Measurements from ENCODE around the gene TPSB2. TPM values are rescaled to one million over a fixed set of nuclear protein-coding genes. Genes with fewer than 3 reads are reported as not detected.

The TPSB2 gene
- total RNA-seq, 1 experiment from 2014 or later: not detected

DNA sequence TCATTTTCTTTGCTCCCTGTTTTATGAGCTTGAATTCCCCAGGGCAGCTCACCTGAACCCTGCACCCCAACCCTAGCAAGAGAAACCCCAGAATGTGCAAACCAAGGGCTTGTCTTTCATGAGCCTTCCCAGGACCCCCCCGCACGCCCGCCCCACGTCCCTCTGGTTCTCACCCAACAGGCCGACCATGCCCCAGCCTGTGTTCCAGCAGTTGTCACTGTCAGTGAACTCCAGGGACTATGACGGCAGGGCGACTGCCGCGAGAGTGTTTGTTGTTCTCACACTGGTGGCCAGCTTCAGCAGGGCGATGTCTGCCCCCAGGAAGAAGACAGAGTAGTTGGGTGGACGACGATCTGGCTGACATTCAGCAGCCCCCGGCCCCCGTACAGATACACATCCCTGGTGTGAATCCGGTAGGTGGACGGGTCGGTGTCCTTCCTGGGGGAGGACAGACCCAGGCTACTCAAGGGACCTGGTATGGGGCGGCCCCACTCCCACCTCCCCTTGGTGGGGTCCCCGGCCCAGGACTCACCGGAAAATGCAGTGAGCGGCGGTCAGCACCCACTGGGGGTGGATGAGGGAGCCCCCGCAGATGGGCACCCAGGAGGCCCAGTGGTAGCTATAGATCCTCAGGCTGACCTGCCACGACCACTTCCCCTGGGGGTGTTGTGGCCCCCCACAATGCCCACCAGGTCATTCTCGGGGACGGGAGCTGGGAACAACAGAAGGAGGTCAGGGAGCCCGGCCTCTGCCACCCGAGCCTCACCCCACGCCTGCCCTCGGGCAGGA, 46.0 kb upstream of the TPSB2 start:
- Histone ChIP-seq H3K4me3 (no peak overlapping the region), H3K36me3 (ENCODE audit: low read depth) (no peaks in the 10 kb centered on the region), H3K79me2 (ENCODE audit: low read depth) (no peaks in the 10 kb centered on the region), H3K27ac (no peak overlapping the region), H3K9me2 (ENCODE audit: insufficient read depth) (no peaks in the 10 kb centered on the region), H3K27me3 (ENCODE audit: insufficient read depth, low read depth) (peaks cover 57% of the 10 kb centered on the region), H3K4me2 (no peak overlapping the region), H4K20me1 (ENCODE audit: insufficient read depth) (no peaks in the 10 kb centered on the region), H2AFZ (no peak overlapping the region), H3F3A (ENCODE audit: insufficient read depth, low read depth) (no peaks in the 10 kb centered on the region; the same call in 1 of the 2 replicates), H3K9me3 (ENCODE audit: insufficient read depth, low read depth) (no peaks in the 10 kb centered on the region), H3K4me1 (replicated peaks; ENCODE audit: insufficient read depth) (no peaks in the 10 kb centered on the region; the same call in 1 of the 2 replicates)
- intact Hi-C loops (cut with micrococcal nuclease; ENCODE audit: unreplicated experiment): no loop called here
- ChIA-PET POLR2A (ENCODE audit: unreplicated experiment) (no interaction called here), CTCF (no interaction called here)
- no TSS peak for BruUV-seq (replicated peaks)
- TF ChIP-seq, protein P1, sequence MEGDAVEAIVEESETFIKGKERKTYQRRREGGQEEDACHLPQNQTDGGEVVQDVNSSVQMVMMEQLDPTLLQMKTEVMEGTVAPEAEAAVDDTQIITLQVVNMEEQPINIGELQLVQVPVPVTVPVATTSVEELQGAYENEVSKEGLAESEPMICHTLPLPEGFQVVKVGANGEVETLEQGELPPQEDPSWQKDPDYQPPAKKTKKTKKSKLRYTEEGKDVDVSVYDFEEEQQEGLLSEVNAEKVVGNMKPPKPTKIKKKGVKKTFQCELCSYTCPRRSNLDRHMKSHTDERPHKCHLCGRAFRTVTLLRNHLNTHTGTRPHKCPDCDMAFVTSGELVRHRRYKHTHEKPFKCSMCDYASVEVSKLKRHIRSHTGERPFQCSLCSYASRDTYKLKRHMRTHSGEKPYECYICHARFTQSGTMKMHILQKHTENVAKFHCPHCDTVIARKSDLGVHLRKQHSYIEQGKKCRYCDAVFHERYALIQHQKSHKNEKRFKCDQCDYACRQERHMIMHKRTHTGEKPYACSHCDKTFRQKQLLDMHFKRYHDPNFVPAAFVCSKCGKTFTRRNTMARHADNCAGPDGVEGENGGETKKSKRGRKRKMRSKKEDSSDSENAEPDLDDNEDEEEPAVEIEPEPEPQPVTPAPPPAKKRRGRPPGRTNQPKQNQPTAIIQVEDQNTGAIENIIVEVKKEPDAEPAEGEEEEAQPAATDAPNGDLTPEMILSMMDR (conservative IDR thresholded peaks at IDR 0.05): no peak
- no peak for TF ChIP-seq EZH2 (IDR thresholded peaks at IDR 0.05; ENCODE audit: low read depth)
- no peak for DNase-seq

DNA sequence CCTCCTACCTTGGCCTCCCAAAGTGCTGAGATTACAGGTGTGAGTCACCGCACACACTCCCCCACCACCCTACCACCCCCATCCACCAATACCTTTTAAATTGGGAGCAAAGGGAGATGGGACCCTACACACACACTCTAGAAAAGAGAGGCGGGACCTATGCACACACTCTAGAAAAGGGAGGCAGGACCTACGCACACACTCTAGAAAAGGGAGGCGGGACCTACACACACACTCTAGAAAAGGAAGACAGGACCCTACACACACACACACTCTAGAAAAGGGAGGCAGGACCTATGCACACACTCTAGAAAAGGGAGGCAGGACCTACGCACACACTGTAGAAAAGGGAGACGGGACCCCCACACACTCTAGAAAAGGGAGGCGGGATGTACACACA, 44.8 kb upstream of the TPSB2 start:
- no peaks in the 10 kb centered on the region for H3K9me2 ChIP-seq (ENCODE audit: insufficient read depth)
- no peaks in the 10 kb centered on the region for H3K9me3 ChIP-seq (ENCODE audit: insufficient read depth, low read depth)
- H3K27me3 ChIP-seq (ENCODE audit: insufficient read depth, low read depth): peaks cover 51% of the 10 kb centered on the region
- H3K79me2 ChIP-seq (ENCODE audit: low read depth): no peaks in the 10 kb centered on the region
- no peaks in the 10 kb centered on the region; the same call in 1 of the 2 replicates for H3K4me1 ChIP-seq (replicated peaks; ENCODE audit: insufficient read depth)
- TF ChIP-seq EZH2 (IDR thresholded peaks at IDR 0.05; ENCODE audit: low read depth): no peak
- TF ChIP-seq, protein P1 (conservative IDR thresholded peaks at IDR 0.05): no peak
- no peak overlapping the region for H3K4me2 ChIP-seq
- H3F3A ChIP-seq (ENCODE audit: insufficient read depth, low read depth): no peaks in the 10 kb centered on the region
- H3K27ac ChIP-seq: no peak overlapping the region
- ChIA-PET CTCF (no interaction called here), POLR2A (ENCODE audit: unreplicated experiment) (no interaction called here)
- H4K20me1 ChIP-seq (ENCODE audit: insufficient read depth): no peaks in the 10 kb centered on the region
- intact Hi-C loops (cut with micrococcal nuclease; ENCODE audit: unreplicated experiment): no loop called here
- DNase-seq: no peak
- no peak overlapping the region for H2AFZ ChIP-seq
- no peaks in the 10 kb centered on the region for H3K36me3 ChIP-seq (ENCODE audit: low read depth)
- no peak overlapping the region for H3K4me3 ChIP-seq
- BruUV-seq (replicated peaks): no TSS peak

DNA sequence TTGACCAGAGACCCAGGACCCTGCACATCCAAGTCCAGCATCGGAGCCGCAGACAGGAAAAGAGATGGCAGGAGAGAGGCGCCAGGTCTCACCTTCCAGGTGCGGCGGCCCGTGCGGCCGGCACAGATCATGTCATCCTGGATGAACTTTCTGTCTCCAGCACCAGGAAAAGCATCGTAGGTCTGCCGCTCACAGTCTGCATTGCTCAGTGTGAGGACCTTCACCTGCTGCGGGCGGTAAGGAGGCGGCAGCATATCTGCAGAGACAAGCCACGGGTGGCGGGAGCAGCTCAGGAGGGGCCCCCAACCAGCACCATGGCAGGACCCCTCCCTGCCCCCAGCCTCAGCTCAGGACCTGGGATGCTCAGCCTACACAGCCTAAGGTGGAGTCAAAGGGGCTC, 43.8 kb upstream of the TPSB2 start:
- no peaks in the 10 kb centered on the region for H3K9me2 ChIP-seq (ENCODE audit: insufficient read depth)
- no peak overlapping the region for H3K4me3 ChIP-seq
- TF ChIP-seq, protein P1 (conservative IDR thresholded peaks at IDR 0.05): no peak
- no peak for TF ChIP-seq EZH2 (IDR thresholded peaks at IDR 0.05; ENCODE audit: low read depth)
- no peak for DNase-seq
- intact Hi-C loops (cut with micrococcal nuclease; ENCODE audit: unreplicated experiment): no loop called here
- ChIA-PET POLR2A (ENCODE audit: unreplicated experiment) (no interaction called here), CTCF (no interaction called here)
- no peaks in the 10 kb centered on the region for H3K9me3 ChIP-seq (ENCODE audit: insufficient read depth, low read depth)
- H2AFZ ChIP-seq: no peak overlapping the region
- no peak overlapping the region for H3K4me2 ChIP-seq
- no peaks in the 10 kb centered on the region for H3F3A ChIP-seq (ENCODE audit: insufficient read depth, low read depth)
- H3K27ac ChIP-seq: no peak overlapping the region
- H4K20me1 ChIP-seq (ENCODE audit: insufficient read depth): no peaks in the 10 kb centered on the region
- BruUV-seq (replicated peaks): no TSS peak
- no peaks in the 10 kb centered on the region for H3K36me3 ChIP-seq (ENCODE audit: low read depth)
- H3K27me3 ChIP-seq (ENCODE audit: insufficient read depth, low read depth): peaks cover 43% of the 10 kb centered on the region
- no peaks in the 10 kb centered on the region; the same call in 1 of the 2 replicates for H3K4me1 ChIP-seq (replicated peaks; ENCODE audit: insufficient read depth)
- no peaks in the 10 kb centered on the region for H3K79me2 ChIP-seq (ENCODE audit: low read depth)
